IPS-18c (cell line): ENCODE data around the gene LY86.

Source experiments
- H3K4me3 ChIP-seq: 2 replicates; pipeline ENCODE4 v1.7.0; 2013; ENCODE audit warnings: low read depth, mild to moderate bottlenecking, low read length, moderate library complexity; ENCODE audit not compliant: insufficient read depth
- H3K9me3 ChIP-seq: one replicate; pipeline ENCODE4 v1.6.1; 2013; ENCODE audit warnings: mild to moderate bottlenecking, low read length, moderate library complexity; ENCODE audit not compliant: control insufficient read depth, insufficient read depth

Gene LY86

GRCh38 chr6:6631053-6631452 lies 42.5 kb downstream of the LY86 start:
- Histone ChIP-seq H3K9me3 (no peaks in the 10 kb centered on the region), H3K4me3 (no peak overlapping the region)

- Histone ChIP-seq H3K4me3 (no peak overlapping the region), H3K9me3 (no peaks in the 10 kb centered on the region)
These were observed 43.2 kb downstream of the LY86 start for GRCh38 chr6:6631534-6632276.

DNA sequence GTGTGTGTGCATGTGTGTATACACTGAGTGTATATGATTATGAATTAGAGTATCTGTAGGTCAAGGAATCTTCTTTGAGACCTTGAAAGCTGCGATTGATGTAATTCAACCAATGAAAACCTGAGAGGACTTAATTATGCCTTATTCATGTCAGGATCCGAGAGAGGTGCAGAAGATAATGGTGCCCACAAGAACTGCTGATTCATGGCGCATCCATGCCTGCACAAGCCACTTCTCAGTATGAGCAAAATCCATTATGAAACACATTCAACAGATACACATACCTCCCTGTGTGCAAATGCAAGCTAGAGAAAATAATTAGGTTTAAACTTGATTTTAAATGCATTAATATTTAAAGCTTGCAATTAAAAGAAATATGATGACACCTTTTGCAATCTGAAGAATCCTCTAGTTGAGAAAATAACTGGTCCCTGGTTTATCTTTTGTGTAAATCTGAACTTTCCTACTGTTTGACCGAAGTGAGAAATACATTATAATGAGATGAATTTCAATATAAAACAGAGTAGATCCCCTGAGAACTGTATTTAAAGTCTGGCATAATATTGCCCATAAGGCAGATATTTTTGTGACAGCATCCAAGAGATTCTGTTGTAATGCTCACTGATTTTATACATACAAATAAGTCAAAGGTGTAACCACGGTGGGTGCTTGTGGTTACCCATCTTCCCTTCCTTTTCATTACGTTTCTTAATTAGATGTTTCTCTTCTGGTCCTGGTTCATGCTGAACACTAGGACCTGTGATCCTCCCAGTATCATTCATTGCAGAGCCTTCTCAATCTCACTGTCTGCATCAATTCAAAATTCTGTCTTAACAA lies 45.6 kb downstream of the LY86 start:
- Histone ChIP-seq H3K4me3 (no peak overlapping the region), H3K9me3 (peaks cover 2% of the 10 kb centered on the region)

DNA sequence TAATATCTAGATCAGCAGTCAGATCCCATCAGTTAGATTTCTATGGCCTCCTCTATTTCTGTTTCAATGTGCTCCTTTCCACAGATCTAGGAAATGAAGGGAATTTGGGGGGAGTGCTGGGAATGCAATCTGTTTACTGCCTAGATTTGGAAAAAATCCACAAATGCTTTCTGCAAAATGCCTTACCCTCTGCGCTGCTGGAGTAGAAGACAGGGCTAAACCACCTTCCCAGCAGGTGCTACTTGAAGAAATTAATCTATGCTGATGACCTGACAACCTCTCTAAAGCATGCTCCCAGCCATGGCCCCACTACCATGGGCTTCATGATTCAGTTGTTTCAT lies 46.2 kb downstream of the LY86 start:
- no peak overlapping the region for H3K4me3 ChIP-seq
- H3K9me3 ChIP-seq: peaks cover 2% of the 10 kb centered on the region

- Histone ChIP-seq H3K4me3 (no peak overlapping the region), H3K9me3 (peaks cover 2% of the 10 kb centered on the region)
These were observed 46.8 kb downstream of the LY86 start for GRCh38 chr6:6635291-6635690.

DNA sequence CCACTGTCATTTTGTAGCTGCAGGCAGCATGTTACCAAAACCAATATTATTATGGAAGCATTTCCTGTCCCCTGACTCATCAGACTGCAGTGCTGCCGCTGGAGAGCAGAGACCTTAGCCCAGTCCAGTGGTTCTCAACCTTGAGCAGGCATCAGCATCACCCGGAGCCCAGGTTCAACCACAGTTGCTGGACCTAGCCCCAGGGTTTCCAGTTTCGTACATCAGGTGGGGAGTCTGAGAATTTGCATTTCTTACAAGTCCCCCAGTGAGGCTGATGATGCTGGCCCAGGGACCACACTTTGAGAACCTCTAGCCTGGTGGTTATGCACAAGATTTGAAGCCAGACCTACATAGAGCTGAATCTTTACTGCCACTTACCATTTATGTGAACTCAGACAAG lies 47.3 kb downstream of the LY86 start:
- peaks cover 2% of the 10 kb centered on the region for H3K9me3 ChIP-seq
- H3K4me3 ChIP-seq: no peak overlapping the region

DNA sequence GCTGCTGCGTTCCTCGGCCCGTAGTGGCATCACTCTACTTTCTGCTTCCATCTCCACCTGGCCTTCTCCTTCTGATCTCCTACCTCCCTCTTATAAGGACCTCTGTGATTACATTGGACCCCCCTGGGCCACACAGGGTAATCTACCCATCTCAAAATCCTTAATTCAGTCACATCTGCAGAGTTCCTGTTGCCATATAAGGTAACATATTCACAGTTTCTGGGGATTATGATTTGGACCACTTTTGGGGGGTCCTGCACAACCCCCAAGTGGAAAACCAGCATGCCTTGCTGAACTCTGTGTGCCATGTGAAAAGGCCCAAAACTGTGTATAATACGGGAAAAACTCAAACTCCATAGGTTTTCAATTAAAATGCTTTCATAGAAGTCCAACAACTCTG lies 51.1 kb downstream of the LY86 start:
- peaks cover 2% of the 10 kb centered on the region for H3K9me3 ChIP-seq
- no peak overlapping the region for H3K4me3 ChIP-seq

- peaks cover 2% of the 10 kb centered on the region for H3K9me3 ChIP-seq
These were observed 52.4 kb downstream of the LY86 start for GRCh38 chr6:6640926-6641325.

DNA sequence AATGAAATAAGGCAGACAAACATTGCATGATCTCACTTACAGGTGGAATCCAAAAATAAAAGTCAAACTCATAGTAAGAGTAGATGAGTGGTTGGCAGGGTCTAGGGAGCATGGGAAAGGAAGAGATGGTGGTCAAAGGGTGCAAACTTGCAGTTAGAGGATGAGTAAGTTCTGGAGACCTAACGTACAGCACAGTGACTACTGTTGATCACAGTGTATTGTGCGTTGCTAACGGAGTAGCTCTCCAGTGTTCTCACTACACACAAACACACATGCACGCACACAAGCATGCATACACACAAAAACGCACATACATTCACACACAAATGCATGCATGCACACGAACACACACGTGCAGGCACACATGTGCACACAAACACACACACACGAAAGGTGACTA lies 54.9 kb downstream of the LY86 start:
- H3K9me3 ChIP-seq: no peaks in the 10 kb centered on the region

More at GRCh38 chr6:6640926-6641325, 52.4 kb downstream of the LY86 start:
- H3K4me3 ChIP-seq: no peak overlapping the region

DNA sequence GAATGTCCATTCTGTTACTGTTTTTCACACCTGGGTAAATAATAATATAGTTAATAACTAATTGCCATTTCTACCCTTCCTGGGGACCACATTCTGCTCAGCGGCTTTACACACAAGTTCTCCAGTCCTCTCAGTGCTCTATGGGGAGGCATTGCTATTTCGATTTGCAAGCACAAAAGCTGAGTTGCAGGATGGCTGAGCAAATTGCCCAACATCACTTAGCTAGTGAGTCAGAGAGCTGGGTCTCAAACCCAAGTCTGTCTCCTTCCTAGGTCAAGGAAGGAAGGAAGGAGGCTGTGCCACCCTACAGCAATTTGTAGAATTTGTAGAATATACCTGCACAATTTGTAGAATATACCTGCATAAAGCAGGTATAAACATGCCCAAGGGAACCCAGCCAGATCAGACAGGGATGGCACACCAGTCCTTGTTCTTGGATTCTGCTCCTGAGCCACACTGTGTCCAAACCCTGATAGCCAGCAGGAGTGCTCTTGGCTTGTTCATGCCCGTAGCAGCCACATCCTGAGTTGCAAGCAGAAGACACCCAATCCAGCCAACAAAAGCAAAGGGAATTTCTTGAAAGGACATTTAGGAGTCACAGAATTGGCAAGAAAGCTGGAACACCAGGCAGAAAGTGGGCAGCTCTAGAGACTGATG lies 56.9 kb downstream of the LY86 start:
- Histone ChIP-seq H3K4me3 (no peak overlapping the region), H3K9me3 (no peaks in the 10 kb centered on the region)

More for the DNA sequence above, 54.9 kb downstream of the LY86 start:
- H3K4me3 ChIP-seq: no peak overlapping the region

GRCh38 chr6:6646384-6646783 lies 57.9 kb downstream of the LY86 start:
- Histone ChIP-seq H3K4me3 (no peak overlapping the region), H3K9me3 (no peaks in the 10 kb centered on the region)

- H3K9me3 ChIP-seq: no peaks in the 10 kb centered on the region
These were observed 58.3 kb downstream of the LY86 start for GRCh38 chr6:6646859-6647258.

GRCh38 chr6:6648692-6649343 lies 60.3 kb downstream of the LY86 start:
- no peak overlapping the region for H3K4me3 ChIP-seq
- no peaks in the 10 kb centered on the region for H3K9me3 ChIP-seq

More at GRCh38 chr6:6646859-6647258, 58.3 kb downstream of the LY86 start:
- H3K4me3 ChIP-seq: no peak overlapping the region

- H3K9me3 ChIP-seq: no peaks in the 10 kb centered on the region
- H3K4me3 ChIP-seq: no peak overlapping the region
These were observed 61.4 kb downstream of the LY86 start for GRCh38 chr6:6649824-6650349.

- Histone ChIP-seq H3K4me3 (no peak overlapping the region), H3K9me3 (no peaks in the 10 kb centered on the region)
These were observed 62.3 kb downstream of the LY86 start for GRCh38 chr6:6650839-6651238.

DNA sequence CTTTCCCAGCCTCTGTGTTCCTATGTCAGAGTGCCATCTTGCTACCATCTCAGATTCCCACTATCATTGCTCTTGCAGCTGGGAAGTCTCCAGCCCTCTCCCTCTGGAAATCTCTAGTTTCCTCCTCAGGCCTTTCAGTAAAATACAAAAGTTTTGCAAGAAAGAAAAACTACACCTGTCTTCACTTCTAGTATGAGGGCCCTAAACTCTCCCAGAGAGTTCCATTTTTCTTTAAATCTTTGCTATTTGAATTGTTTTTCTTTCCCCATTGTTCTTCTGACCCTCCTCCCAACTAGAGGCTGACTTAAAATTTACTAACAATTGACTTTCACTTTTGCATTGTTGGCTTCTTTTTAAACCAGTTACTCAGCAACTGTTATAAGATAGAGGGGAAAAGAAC lies 62.8 kb downstream of the LY86 start:
- Histone ChIP-seq H3K4me3 (no peak overlapping the region), H3K9me3 (no peaks in the 10 kb centered on the region)

- Histone ChIP-seq H3K4me3 (no peak overlapping the region), H3K9me3 (no peaks in the 10 kb centered on the region)
These were observed 64.4 kb downstream of the LY86 start for GRCh38 chr6:6652932-6653331.
